ENCODE data around the gene WDR89. TPM values are rescaled to one million over a fixed set of nuclear protein-coding genes. Genes with fewer than 3 reads are reported as not detected.

Gene WDR89
- total and polyA plus RNA-seq, 4 donors: 3.3 to 9.2 (median 5.5) TPM

- DNase-seq (ENCODE audit: low spot score): no peak
- Histone ChIP-seq H3K27ac (ENCODE audit: low read depth in 1 of 2, low read length in 2 of 2) (no peak overlapping the region), H3K9ac (ENCODE audit: low read depth in 1 of 2, low read length in 2 of 2) (no peak overlapping the region), H3K27me3 (ENCODE audit: control insufficient read depth in 4 of 4, insufficient read depth in 4 of 4, low read length in 3 of 4) (no peaks in the 10 kb centered on the region), H3K9me3 (ENCODE audit: control insufficient read depth in 4 of 4, low read length in 3 of 4) (no peaks in the 10 kb centered on the region), H3K36me3 (ENCODE audit: control insufficient read depth in 4 of 4, insufficient read depth in 3 of 4, low read depth in 1 of 4, low read length in 3 of 4) (no peaks in the 10 kb centered on the region), H3K4me1 (ENCODE audit: control insufficient read depth in 4 of 4, insufficient read depth in 4 of 4, low read length in 3 of 4) (no peaks in the 10 kb centered on the region), H3K4me3 (ENCODE audit: low read depth in 1 of 3, low read length in 3 of 3) (no peak overlapping the region)
- 87% methylated on average over 3 of the region's 3 CpGs for WGBS
- TF ChIP-seq RXRA (IDR thresholded peaks at IDR 0.05) (no peak), CTCF (IDR thresholded peaks at IDR 0.05; ENCODE audit: low read depth, low read length, missing input control) (no peak), RAD21 (IDR thresholded peaks at IDR 0.05) (no peak), JUND (IDR thresholded peaks at IDR 0.05) (no peak)
These were observed 8.7 kb upstream of the WDR89 start for GRCh38 chr14:63650256-63650952.

- WGBS: 93% methylated on average over 6 of the region's 6 CpGs
- TF ChIP-seq ATF3 (IDR thresholded peaks at IDR 0.05) (no peak), NR2F2 (IDR thresholded peaks at IDR 0.05) (no peak), RXRA (IDR thresholded peaks at IDR 0.05) (no peak)
- Histone ChIP-seq H3K27me3 (ENCODE audit: control insufficient read depth in 4 of 4, insufficient read depth in 4 of 4, low read length in 3 of 4) (no peaks in the 10 kb centered on the region), H3K27ac (ENCODE audit: low read depth in 1 of 2, low read length in 2 of 2) (no peak overlapping the region), H3K36me3 (ENCODE audit: control insufficient read depth in 4 of 4, insufficient read depth in 3 of 4, low read depth in 1 of 4, low read length in 3 of 4) (no peaks in the 10 kb centered on the region), H3K4me3 (ENCODE audit: low read depth in 1 of 3, low read length in 3 of 3) (no peak overlapping the region), H3K4me1 (ENCODE audit: control insufficient read depth in 4 of 4, insufficient read depth in 4 of 4, low read length in 3 of 4) (peaks cover 0 to 4% (median under 1%) of the 10 kb centered on the region in 4 donors), H3K9me3 (ENCODE audit: control insufficient read depth in 4 of 4, low read length in 3 of 4) (no peaks in the 10 kb centered on the region), H3K9ac (ENCODE audit: low read depth in 1 of 2, low read length in 2 of 2) (no peak overlapping the region)
- no peak for DNase-seq (ENCODE audit: low spot score)
These were observed 6.2 kb upstream of the WDR89 start for GRCh38 chr14:63647696-63648410.

DNA sequence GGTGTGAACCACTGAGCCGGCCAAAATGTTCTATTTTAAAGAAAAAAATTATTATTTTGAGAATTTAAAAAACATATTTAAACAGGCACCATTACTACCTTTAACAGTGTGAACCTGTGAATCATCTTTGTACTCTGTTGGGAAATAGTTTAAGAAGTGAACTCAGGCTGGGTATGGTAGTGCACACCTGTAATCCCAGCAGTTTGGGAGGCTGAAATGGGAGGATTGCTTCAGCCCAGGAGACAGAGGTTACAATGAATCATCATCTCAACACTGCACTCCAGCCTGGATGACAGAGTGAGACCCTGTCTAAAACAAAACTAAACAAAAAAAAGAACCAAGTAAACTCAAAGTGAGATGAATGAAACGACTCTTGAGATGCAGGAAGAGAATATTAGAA is 3.1 kb upstream of the WDR89 start:
- H3K9me3 ChIP-seq (ENCODE audit: control insufficient read depth in 4 of 4, low read length in 3 of 4): no peaks in the 10 kb centered on the region
- H3K27me3 ChIP-seq (ENCODE audit: control insufficient read depth in 4 of 4, insufficient read depth in 4 of 4, low read length in 3 of 4): no peaks in the 10 kb centered on the region
- no peak overlapping the region for H3K27ac ChIP-seq (ENCODE audit: low read depth in 1 of 2, low read length in 2 of 2)
- 95% methylated on average over 2 of the region's 2 CpGs for WGBS
- no peaks in the 10 kb centered on the region for H3K36me3 ChIP-seq (ENCODE audit: control insufficient read depth in 4 of 4, insufficient read depth in 3 of 4, low read depth in 1 of 4, low read length in 3 of 4)
- H3K9ac ChIP-seq (ENCODE audit: low read depth in 1 of 2, low read length in 2 of 2): no peak overlapping the region
- no peak overlapping the region for H3K4me3 ChIP-seq (ENCODE audit: low read depth in 1 of 3, low read length in 3 of 3)
- TF ChIP-seq RAD21 (IDR thresholded peaks at IDR 0.05) (no peak), EGR1 (IDR thresholded peaks at IDR 0.05; ENCODE audit: low read depth in 2 of 2) (no peak), FOXA1 (IDR thresholded peaks at IDR 0.05) (no peak), JUND (IDR thresholded peaks at IDR 0.05) (no peak), CTCF (IDR thresholded peaks at IDR 0.05; ENCODE audit: low read depth, low read length, missing input control) (no peak), ATF3 (IDR thresholded peaks at IDR 0.05) (no peak)
- TF ChIP-seq, protein P1, sequence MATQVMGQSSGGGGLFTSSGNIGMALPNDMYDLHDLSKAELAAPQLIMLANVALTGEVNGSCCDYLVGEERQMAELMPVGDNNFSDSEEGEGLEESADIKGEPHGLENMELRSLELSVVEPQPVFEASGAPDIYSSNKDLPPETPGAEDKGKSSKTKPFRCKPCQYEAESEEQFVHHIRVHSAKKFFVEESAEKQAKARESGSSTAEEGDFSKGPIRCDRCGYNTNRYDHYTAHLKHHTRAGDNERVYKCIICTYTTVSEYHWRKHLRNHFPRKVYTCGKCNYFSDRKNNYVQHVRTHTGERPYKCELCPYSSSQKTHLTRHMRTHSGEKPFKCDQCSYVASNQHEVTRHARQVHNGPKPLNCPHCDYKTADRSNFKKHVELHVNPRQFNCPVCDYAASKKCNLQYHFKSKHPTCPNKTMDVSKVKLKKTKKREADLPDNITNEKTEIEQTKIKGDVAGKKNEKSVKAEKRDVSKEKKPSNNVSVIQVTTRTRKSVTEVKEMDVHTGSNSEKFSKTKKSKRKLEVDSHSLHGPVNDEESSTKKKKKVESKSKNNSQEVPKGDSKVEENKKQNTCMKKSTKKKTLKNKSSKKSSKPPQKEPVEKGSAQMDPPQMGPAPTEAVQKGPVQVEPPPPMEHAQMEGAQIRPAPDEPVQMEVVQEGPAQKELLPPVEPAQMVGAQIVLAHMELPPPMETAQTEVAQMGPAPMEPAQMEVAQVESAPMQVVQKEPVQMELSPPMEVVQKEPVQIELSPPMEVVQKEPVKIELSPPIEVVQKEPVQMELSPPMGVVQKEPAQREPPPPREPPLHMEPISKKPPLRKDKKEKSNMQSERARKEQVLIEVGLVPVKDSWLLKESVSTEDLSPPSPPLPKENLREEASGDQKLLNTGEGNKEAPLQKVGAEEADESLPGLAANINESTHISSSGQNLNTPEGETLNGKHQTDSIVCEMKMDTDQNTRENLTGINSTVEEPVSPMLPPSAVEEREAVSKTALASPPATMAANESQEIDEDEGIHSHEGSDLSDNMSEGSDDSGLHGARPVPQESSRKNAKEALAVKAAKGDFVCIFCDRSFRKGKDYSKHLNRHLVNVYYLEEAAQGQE (IDR thresholded peaks at IDR 0.05): no peak
- H3K4me1 ChIP-seq (ENCODE audit: control insufficient read depth in 4 of 4, insufficient read depth in 4 of 4, low read length in 3 of 4): peaks cover under 1 to 11% (median 4%) of the 10 kb centered on the region in 4 donors
- DNase-seq (ENCODE audit: low spot score): no peak

Data from liver (tissue), 9 donors.